SH-SY5Y (cell line): ENCODE measurements around the gene FEV.

Experiments used
- GATA2 ChIP-seq: IDR thresholded peaks from 2 replicates; pipeline ENCODE4 v1.6.1; 2011; ENCODE audit warnings: mild to moderate bottlenecking, low read depth, low read length
- GATA3 ChIP-seq: IDR thresholded peaks from 2 replicates; pipeline ENCODE4 v1.6.1; 2011; ENCODE audit warnings: low read depth, mild to moderate bottlenecking, low read length, moderate library complexity

DNA sequence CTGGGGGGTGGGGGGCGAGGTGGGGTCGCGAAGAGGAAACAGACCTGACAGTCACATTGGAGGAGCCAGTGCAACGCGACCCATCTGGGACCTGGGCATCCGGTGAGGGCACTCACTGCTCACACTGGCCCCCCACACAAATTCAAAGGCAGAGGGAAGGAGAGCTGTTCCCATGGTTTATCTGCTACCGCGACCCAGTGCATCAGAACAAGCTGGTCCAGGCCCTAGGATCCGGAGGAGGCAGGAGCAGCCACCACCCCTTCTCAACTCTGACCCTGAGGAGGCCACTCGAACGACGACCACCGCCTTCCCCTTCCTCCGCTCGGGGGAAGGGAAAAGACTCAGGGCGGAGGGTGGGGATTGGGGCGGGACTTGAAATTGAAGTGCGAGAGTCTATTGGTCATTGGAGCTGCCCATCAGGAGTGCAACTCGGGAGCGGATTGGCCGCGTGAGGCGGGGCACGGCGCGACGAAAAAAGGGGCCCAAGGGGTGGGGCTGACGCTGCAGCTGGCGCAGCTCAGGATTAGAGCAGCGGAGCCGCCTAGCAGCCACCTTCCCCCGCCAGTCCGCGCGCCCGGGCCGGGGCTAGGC lies 25.7 kb downstream of the FEV start, which contains the start of gene CDK5R2:
- TF ChIP-seq GATA3 (no peak), GATA2 (no peak)
